Measurements from ENCODE around the gene POU6F1. TPM values are rescaled to one million over a fixed set of nuclear protein-coding genes. Genes with fewer than 3 reads are reported as not detected.

POU6F1 gene
- total RNA-seq, 1 experiment from 2014 or later, result 5.3 TPM

DNA sequence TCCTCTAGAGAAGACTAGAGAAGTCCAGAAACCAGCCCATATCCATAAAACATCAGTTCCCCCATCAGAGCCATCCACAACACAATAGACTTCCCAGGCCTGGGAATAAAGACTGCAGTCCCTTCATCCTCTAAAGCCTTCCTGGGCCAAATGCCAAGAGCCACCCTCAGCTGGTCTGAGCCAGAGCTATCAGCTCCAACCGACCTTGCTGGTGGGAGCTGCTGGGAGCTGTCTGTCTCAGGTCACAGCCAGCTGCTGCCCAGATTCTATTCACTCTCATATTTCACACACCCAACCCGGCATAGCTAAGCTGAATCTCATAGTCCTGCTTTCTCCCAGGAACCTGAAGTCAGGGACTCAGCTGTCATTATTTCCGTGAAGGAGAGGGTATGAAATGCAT, 34.0 kb downstream of the POU6F1 start:
- H3K9me3 Mint-ChIP-seq (ENCODE audit: unreplicated experiment), result no peaks in the 10 kb centered on the region
- H3K27me3 ChIP-seq (replicated peaks; ENCODE audit: control insufficient read depth, insufficient read depth, low read length), result no peaks in the 10 kb centered on the region
- TF ChIP-seq, protein P1, sequence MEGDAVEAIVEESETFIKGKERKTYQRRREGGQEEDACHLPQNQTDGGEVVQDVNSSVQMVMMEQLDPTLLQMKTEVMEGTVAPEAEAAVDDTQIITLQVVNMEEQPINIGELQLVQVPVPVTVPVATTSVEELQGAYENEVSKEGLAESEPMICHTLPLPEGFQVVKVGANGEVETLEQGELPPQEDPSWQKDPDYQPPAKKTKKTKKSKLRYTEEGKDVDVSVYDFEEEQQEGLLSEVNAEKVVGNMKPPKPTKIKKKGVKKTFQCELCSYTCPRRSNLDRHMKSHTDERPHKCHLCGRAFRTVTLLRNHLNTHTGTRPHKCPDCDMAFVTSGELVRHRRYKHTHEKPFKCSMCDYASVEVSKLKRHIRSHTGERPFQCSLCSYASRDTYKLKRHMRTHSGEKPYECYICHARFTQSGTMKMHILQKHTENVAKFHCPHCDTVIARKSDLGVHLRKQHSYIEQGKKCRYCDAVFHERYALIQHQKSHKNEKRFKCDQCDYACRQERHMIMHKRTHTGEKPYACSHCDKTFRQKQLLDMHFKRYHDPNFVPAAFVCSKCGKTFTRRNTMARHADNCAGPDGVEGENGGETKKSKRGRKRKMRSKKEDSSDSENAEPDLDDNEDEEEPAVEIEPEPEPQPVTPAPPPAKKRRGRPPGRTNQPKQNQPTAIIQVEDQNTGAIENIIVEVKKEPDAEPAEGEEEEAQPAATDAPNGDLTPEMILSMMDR (IDR thresholded peaks at IDR 0.05; ENCODE audit: insufficient read depth in 1 of 2, low read depth in 1 of 2, low read length in 1 of 2, severe bottlenecking in 1 of 2, unreplicated experiment in 1 of 2), result no peak
- no TSS peak for BruUV-seq (replicated peaks)
- no peaks in the 10 kb centered on the region for H3K9me3 ChIP-seq
- DNase-seq, result no peak
- H3K4me3 Mint-ChIP-seq (ENCODE audit: unreplicated experiment), result no peak overlapping the region
- ChIA-PET POLR2A (no interaction called here), CTCF (no interaction called here)
- no peaks in the 10 kb centered on the region for H3K36me3 ChIP-seq (ENCODE audit: control insufficient read depth, insufficient read depth, low read length)
- H3K4me3 ChIP-seq (ENCODE audit: low read depth, low read length), result no peak overlapping the region
- H3K27ac Mint-ChIP-seq (ENCODE audit: unreplicated experiment), result no peak overlapping the region
- H3K27me3 Mint-ChIP-seq (ENCODE audit: insufficient read depth, unreplicated experiment), result no peaks in the 10 kb centered on the region
- H3K4me1 ChIP-seq, result no peaks in the 10 kb centered on the region
- peaks cover 5% of the 10 kb centered on the region for H3K4me1 Mint-ChIP-seq (ENCODE audit: low read depth, unreplicated experiment)
- intact Hi-C loops (cut with micrococcal nuclease; ENCODE audit: unreplicated experiment), result no loop called here
- no peaks in the 10 kb centered on the region for H3K36me3 Mint-ChIP-seq (ENCODE audit: insufficient read depth, unreplicated experiment)

DNA sequence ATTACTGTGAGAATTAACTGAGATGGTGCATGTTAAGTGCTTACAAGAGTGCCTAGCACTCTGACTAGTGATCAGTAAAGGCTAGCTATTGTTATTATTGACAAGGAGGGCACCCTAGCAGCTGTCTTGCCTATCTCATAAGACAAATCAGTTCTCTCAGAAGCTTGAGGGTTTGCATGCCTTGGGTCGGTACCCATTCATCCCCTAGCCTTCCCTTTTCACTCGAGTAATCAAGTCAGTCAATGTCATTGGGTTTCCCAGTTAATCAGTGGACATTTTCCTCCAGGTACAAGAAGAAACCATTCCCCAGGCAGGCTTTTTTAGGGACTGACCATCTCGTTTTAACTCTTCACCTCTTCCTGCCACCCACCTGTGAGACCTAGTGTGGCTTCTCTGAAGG, 34.5 kb downstream of the POU6F1 start:
- POLR2A ChIA-PET, result no interaction called here
- Mint-ChIP-seq H3K36me3 (ENCODE audit: insufficient read depth, unreplicated experiment) (no peaks in the 10 kb centered on the region), H3K4me3 (ENCODE audit: unreplicated experiment) (no peak overlapping the region), H3K9me3 (ENCODE audit: unreplicated experiment) (no peaks in the 10 kb centered on the region), H3K4me1 (ENCODE audit: low read depth, unreplicated experiment) (peaks cover 5% of the 10 kb centered on the region), H3K27ac (ENCODE audit: unreplicated experiment) (no peak overlapping the region), H3K27me3 (ENCODE audit: insufficient read depth, unreplicated experiment) (no peaks in the 10 kb centered on the region)
- no TSS peak for BruUV-seq (replicated peaks)
- TF ChIP-seq, protein P1 (IDR thresholded peaks at IDR 0.05; ENCODE audit: insufficient read depth in 1 of 2, low read depth in 1 of 2, low read length in 1 of 2, severe bottlenecking in 1 of 2, unreplicated experiment in 1 of 2), result no peak
- intact Hi-C loops (cut with micrococcal nuclease; ENCODE audit: unreplicated experiment), result no loop called here
- Histone ChIP-seq H3K36me3 (ENCODE audit: control insufficient read depth, insufficient read depth, low read length) (no peaks in the 10 kb centered on the region), H3K27me3 (replicated peaks; ENCODE audit: control insufficient read depth, insufficient read depth, low read length) (no peaks in the 10 kb centered on the region), H3K4me1 (no peaks in the 10 kb centered on the region), H3K9me3 (no peaks in the 10 kb centered on the region), H3K4me3 (ENCODE audit: low read depth, low read length) (no peak overlapping the region)
- DNase-seq, result no peak
- CTCF ChIA-PET, result no interaction called here

DNA sequence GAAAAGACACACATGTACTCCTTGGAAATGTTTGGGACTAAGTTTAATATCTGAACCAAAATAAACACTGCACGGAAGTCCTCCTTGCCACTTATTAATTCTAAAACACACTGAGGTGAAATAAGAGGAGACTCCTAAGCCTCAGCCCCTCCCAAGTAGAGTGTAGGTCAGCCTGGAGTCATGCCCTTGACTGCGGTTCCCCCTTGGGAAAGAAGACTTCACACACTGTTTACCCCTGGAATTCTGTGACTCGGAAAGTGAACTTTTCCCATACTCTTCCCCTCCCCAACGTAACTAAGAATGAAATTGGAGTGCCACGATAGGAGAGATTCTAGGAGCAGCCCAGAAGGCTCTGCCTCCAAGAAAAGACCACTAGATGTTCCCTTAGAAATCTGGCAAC, 36.3 kb downstream of the POU6F1 start:
- no peak overlapping the region for H3K4me3 Mint-ChIP-seq (ENCODE audit: unreplicated experiment)
- BruUV-seq (replicated peaks), result no TSS peak
- H3K36me3 ChIP-seq (ENCODE audit: control insufficient read depth, insufficient read depth, low read length), result no peaks in the 10 kb centered on the region
- ChIA-PET CTCF (no interaction called here), POLR2A (no interaction called here)
- H3K4me1 Mint-ChIP-seq (ENCODE audit: low read depth, unreplicated experiment), result peaks cover 5% of the 10 kb centered on the region
- no peak for DNase-seq
- TF ChIP-seq, protein P1 (IDR thresholded peaks at IDR 0.05; ENCODE audit: insufficient read depth in 1 of 2, low read depth in 1 of 2, low read length in 1 of 2, severe bottlenecking in 1 of 2, unreplicated experiment in 1 of 2), result no peak
- no peaks in the 10 kb centered on the region for H3K9me3 ChIP-seq
- no peaks in the 10 kb centered on the region for H3K9me3 Mint-ChIP-seq (ENCODE audit: unreplicated experiment)
- no peaks in the 10 kb centered on the region for H3K36me3 Mint-ChIP-seq (ENCODE audit: insufficient read depth, unreplicated experiment)
- no peaks in the 10 kb centered on the region for H3K4me1 ChIP-seq
- H3K27me3 Mint-ChIP-seq (ENCODE audit: insufficient read depth, unreplicated experiment), result no peaks in the 10 kb centered on the region
- no peak overlapping the region for H3K4me3 ChIP-seq (ENCODE audit: low read depth, low read length)
- intact Hi-C loops (cut with micrococcal nuclease; ENCODE audit: unreplicated experiment), result no loop called here
- H3K27ac Mint-ChIP-seq (ENCODE audit: unreplicated experiment), result no peak overlapping the region
- H3K27me3 ChIP-seq (replicated peaks; ENCODE audit: control insufficient read depth, insufficient read depth, low read length), result no peaks in the 10 kb centered on the region

Measured in Caco-2 (cell line).